ENCODE data around the gene SPARC.

Gene SPARC

GRCh38 chr5:151676719-151677118, 10.0 kb downstream of the SPARC start:
- FAIRE-seq = no peak

GRCh38 chr5:151676314-151676712, 10.4 kb downstream of the SPARC start:
- FAIRE-seq = no peak

GRCh38 chr5:151675611-151676313, 11.0 kb downstream of the SPARC start:
- FAIRE-seq = no peak

- no peak for FAIRE-seq
Observed at GRCh38 chr5:151674626-151675610, 11.8 kb downstream of the SPARC start.

- no peak for FAIRE-seq
Observed at GRCh38 chr5:151673421-151673820, 13.3 kb downstream of the SPARC start.

GRCh38 chr5:151672516-151672915, 14.2 kb downstream of the SPARC start:
- no peak for FAIRE-seq

GRCh38 chr5:151671950-151672349, 14.8 kb downstream of the SPARC start:
- no peak for FAIRE-seq

- FAIRE-seq = no peak
Observed at GRCh38 chr5:151670953-151671636, 15.6 kb downstream of the SPARC start.

- no peak for FAIRE-seq
Observed at GRCh38 chr5:151670083-151670686, 16.5 kb downstream of the SPARC start.

- FAIRE-seq = no peak
Observed at GRCh38 chr5:151667083-151667482, 19.6 kb downstream of the SPARC start.

- no peak for FAIRE-seq
Observed at GRCh38 chr5:151665613-151666012, 21.1 kb downstream of the SPARC start.

GRCh38 chr5:151664694-151665585, 21.8 kb downstream of the SPARC start:
- FAIRE-seq = no peak

GRCh38 chr5:151663617-151664293, 23.0 kb downstream of the SPARC start:
- FAIRE-seq = no peak

GRCh38 chr5:151662805-151663204, 23.9 kb downstream of the SPARC start:
- FAIRE-seq = no peak

GRCh38 chr5:151661968-151662732, 24.6 kb downstream of the SPARC start:
- FAIRE-seq = no peak

- no peak for FAIRE-seq
Observed at GRCh38 chr5:151660616-151661495, 25.9 kb downstream of the SPARC start.

- FAIRE-seq = no peak
Observed at GRCh38 chr5:151659001-151659754, 27.5 kb downstream of the SPARC start.

GRCh38 chr5:151657114-151657513, 29.6 kb downstream of the SPARC start:
- FAIRE-seq = no peak

GRCh38 chr5:151656311-151656710, 30.4 kb downstream of the SPARC start:
- FAIRE-seq = no peak
